Inflammatory macrophage treated with lipopolysaccharide for 1 hour (primary cell): ENCODE measurements around the gene OR10H5.

ENCODE experiments used
- DNase-seq, 2 donors: peaks; one replicate each; pipeline ENCODE4 v3.0.0-alpha.2; 2020 to 2022

OR10H5 gene

GRCh38 chr19:15850385-15850784, 62.9 kb downstream of the OR10H5 start:
- no peak for DNase-seq
